Measurements from ENCODE around the gene PSMB3. TPM values are rescaled to one million over a fixed set of nuclear protein-coding genes. Genes with fewer than 3 reads are reported as not detected.

Gene PSMB3
- total RNA-seq, 2 donors from 2014 or later: 68.2 to 99.2 TPM

- Histone ChIP-seq H3K27ac (peak overlapping the region in 3 of 4 donors; percentile 61 to 89 (median 81)), H3K36me3 (replicated peaks in 1 of 2; ENCODE audit: insufficient read depth in 1 of 2, low read depth in 2 of 2) (no peaks in the 10 kb centered on the region), H3K4me1 (peaks cover 73% of the 10 kb centered on the region), H3K27me3 (no peaks in the 10 kb centered on the region), H3K4me3 (no peak overlapping the region), H3K9me3 (no peaks in the 10 kb centered on the region)
- TF ChIP-seq CTCF (IDR thresholded peaks at IDR 0.05) (no peak), POLR2A (IDR thresholded peaks at IDR 0.05) (no peak)
- ATAC-seq (no peak), DNase-seq (no peak)
- WGBS, 2 donors: 36 to 42% methylated on average over 18 to 28 of the region's 28 CpGs
- intact Hi-C loops (cut with DNase I): no loop called here
Measured at GRCh38 chr17:38750312-38751121, 2.0 kb upstream of the PSMB3 start.

DNA sequence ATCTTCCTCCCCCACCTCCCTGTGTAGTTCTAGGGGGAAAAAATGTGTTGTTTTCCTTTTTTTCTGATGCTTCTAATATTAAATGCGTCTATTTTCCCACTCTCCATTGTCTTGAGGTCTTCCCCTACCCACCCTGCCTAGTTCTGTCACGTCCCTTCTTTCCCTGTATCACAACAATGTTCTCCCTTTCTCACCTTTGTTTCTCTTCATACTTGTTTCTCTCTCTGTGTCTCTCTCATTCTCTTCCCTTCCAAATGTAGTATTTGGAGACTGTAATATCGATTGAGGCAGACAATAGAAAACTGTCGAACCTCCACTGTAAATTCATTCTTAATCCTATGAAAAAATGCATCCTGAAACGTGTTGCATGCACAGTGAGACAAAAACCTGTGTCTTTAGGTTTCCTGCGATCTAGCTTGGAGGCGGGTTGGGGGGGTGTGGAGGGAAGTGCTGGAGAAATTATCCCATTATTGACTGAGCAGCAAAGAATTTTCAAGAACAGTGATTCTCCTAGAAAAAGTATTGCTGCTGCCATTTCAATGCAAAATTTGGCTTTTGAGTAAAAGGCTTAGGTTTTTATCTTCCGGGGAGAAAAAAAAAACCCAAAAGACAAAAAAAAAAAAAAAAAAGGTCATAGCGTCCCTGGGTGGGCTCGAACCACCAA, 1.3 kb upstream of the PSMB3 start:
- Histone ChIP-seq H3K27me3 (no peaks in the 10 kb centered on the region), H3K27ac (peak overlapping the region in 3 of 4 donors; percentile 71 to 89 (median 86)), H3K4me3 (no peak overlapping the region), H3K9me3 (no peaks in the 10 kb centered on the region), H3K4me1 (peaks cover 68% of the 10 kb centered on the region), H3K36me3 (replicated peaks in 1 of 2; ENCODE audit: insufficient read depth in 1 of 2, low read depth in 2 of 2) (peaks cover 5% of the 10 kb centered on the region in 2 donors)
- DNase-seq (no peak), ATAC-seq (no peak)
- intact Hi-C loops (cut with DNase I): no loop called here
- TF ChIP-seq CTCF (IDR thresholded peaks at IDR 0.05) (no peak), POLR2A (IDR thresholded peaks at IDR 0.05) (no peak)
- WGBS, 2 donors: 6 to 14% methylated on average over 10 of the region's 10 CpGs

GRCh38 chr17:38751808-38752307, 683 bp upstream of the PSMB3 start:
- no peaks in the 10 kb centered on the region for H3K9me3 ChIP-seq
- DNase-seq (peak; percentile 84 to 88 (median 86)), ATAC-seq (peak; percentile 33)
- peak overlapping the region in 1 of 2 donors; percentile 9 for H3K4me3 ChIP-seq
- H3K27ac ChIP-seq: peak overlapping the region; percentile 71 to 89 (median 86)
- 0% methylated on average over 44 of the region's 44 CpGs for WGBS, 2 donors
- TF ChIP-seq CTCF (IDR thresholded peaks at IDR 0.05): no peak
- no peak for TF ChIP-seq POLR2A (IDR thresholded peaks at IDR 0.05)
- H3K4me1 ChIP-seq: peaks cover 62% of the 10 kb centered on the region
- intact Hi-C loops (cut with DNase I): no loop called here
- H3K27me3 ChIP-seq: no peaks in the 10 kb centered on the region
- H3K36me3 ChIP-seq (replicated peaks in 1 of 2; ENCODE audit: insufficient read depth in 1 of 2, low read depth in 2 of 2): peaks cover 6 to 7% of the 10 kb centered on the region in 2 donors

DNA sequence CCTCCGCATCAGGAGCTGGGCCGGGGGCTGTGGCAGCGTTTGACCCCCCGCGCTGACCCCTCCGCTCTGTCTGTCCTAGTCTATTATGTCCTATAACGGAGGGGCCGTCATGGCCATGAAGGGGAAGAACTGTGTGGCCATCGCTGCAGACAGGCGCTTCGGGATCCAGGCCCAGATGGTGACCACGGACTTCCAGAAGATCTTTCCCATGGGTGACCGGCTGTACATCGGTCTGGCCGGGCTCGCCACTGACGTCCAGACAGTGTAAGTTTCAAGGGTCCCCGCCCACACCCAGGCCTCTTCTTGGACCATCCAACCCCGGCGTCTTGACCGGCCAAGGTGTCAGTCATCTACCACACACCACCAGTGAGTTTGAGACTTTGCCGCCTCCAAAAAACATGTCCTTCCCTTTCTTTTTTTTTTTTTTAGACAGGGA, 548 bp downstream of the PSMB3 start:
- H3K4me1 ChIP-seq: peaks cover 58% of the 10 kb centered on the region
- H3K36me3 ChIP-seq (replicated peaks in 1 of 2; ENCODE audit: insufficient read depth in 1 of 2, low read depth in 2 of 2): peaks cover 7 to 13% of the 10 kb centered on the region in 2 donors
- H3K4me3 ChIP-seq: peak overlapping the region; percentile 66 to 86
- no peaks in the 10 kb centered on the region for H3K27me3 ChIP-seq
- no peaks in the 10 kb centered on the region for H3K9me3 ChIP-seq
- no peak for ATAC-seq
- peak overlapping the region; percentile 28 to 89 (median 84) for H3K27ac ChIP-seq
- TF ChIP-seq CTCF (IDR thresholded peaks at IDR 0.05): no peak
- no peak for TF ChIP-seq POLR2A (IDR thresholded peaks at IDR 0.05)
- DNase-seq: peak in 1 of 4 donors; percentile 26
- intact Hi-C loops (cut with DNase I): no loop called here
- WGBS, 2 donors: 2 to 15% methylated on average over 9 to 22 of the region's 22 CpGs
